ENCODE results near the gene CORO6.

Gene CORO6

DNA sequence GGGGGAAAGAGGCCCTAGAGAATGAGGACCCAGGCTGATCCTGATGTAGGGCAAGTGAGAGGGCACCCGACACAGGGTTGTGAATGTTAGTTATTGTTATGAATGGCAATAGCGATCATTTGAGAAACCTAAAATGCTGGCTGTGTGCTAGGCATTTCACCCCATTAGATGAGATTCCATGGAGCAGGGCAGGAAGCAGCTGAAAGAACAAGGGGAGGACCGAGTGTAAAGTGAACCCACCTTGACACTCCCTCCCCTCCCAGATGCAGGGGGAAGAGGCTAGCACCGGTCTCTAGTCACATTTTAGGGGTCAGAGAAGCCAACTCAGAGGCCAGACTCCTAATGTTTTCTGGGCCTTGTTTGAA, 553 bp upstream of the CORO6 start:
- Histone ChIP-seq H3K27me3 (ENCODE audit: insufficient read depth, poor library complexity, severe bottlenecking) (no peaks in the 10 kb centered on the region), H3K27ac (ENCODE audit: poor library complexity, severe bottlenecking) (peak overlapping the region; percentile 76), H3K9me3 (ENCODE audit: severe bottlenecking) (no peaks in the 10 kb centered on the region), H3K4me1 (ENCODE audit: insufficient read depth, poor library complexity, severe bottlenecking) (peaks cover 25% of the 10 kb centered on the region), H3K4me3 (ENCODE audit: severe bottlenecking) (no peak overlapping the region), H3K36me3 (ENCODE audit: low read depth) (no peaks in the 10 kb centered on the region)
- TF ChIP-seq, protein P1, sequence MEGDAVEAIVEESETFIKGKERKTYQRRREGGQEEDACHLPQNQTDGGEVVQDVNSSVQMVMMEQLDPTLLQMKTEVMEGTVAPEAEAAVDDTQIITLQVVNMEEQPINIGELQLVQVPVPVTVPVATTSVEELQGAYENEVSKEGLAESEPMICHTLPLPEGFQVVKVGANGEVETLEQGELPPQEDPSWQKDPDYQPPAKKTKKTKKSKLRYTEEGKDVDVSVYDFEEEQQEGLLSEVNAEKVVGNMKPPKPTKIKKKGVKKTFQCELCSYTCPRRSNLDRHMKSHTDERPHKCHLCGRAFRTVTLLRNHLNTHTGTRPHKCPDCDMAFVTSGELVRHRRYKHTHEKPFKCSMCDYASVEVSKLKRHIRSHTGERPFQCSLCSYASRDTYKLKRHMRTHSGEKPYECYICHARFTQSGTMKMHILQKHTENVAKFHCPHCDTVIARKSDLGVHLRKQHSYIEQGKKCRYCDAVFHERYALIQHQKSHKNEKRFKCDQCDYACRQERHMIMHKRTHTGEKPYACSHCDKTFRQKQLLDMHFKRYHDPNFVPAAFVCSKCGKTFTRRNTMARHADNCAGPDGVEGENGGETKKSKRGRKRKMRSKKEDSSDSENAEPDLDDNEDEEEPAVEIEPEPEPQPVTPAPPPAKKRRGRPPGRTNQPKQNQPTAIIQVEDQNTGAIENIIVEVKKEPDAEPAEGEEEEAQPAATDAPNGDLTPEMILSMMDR (IDR thresholded peaks at IDR 0.05; ENCODE audit: poor library complexity, severe bottlenecking): no peak
- no peak for ATAC-seq (ENCODE audit: low read depth)
- DNase-seq (ENCODE audit: low spot score): no peak

DNA sequence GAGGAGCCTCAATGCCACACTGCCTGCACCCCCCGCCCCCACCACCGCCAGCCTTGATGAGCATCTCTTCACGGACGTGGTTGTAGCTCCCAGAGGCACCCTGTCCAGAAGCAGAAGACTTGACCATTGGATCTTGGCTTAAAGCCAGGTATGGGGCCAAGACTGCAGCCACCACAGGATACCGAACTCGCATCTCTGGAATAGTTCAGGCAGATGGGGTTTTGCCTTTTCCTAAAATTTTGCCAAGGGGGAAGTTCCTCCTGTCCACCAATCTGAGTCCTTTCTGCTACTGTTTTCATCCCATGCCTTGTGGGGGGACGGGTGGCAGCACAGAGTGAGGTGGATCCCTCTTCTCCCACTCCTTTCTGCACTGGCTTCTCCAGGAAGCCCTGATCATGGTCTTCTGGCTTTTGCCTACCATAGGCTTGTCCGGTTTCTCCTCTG, 939 bp downstream of the CORO6 start:
- H3K4me3 ChIP-seq (ENCODE audit: severe bottlenecking): peak overlapping the region; percentile 50
- TF ChIP-seq, protein P1 (IDR thresholded peaks at IDR 0.05; ENCODE audit: poor library complexity, severe bottlenecking): no peak
- ATAC-seq (ENCODE audit: low read depth): no peak
- no peaks in the 10 kb centered on the region for H3K36me3 ChIP-seq (ENCODE audit: low read depth)
- H3K27me3 ChIP-seq (ENCODE audit: insufficient read depth, poor library complexity, severe bottlenecking): no peaks in the 10 kb centered on the region
- peaks cover 25% of the 10 kb centered on the region for H3K4me1 ChIP-seq (ENCODE audit: insufficient read depth, poor library complexity, severe bottlenecking)
- no peaks in the 10 kb centered on the region for H3K9me3 ChIP-seq (ENCODE audit: severe bottlenecking)
- DNase-seq (ENCODE audit: low spot score): no peak
- H3K27ac ChIP-seq (ENCODE audit: poor library complexity, severe bottlenecking): peak overlapping the region; percentile 76

DNA sequence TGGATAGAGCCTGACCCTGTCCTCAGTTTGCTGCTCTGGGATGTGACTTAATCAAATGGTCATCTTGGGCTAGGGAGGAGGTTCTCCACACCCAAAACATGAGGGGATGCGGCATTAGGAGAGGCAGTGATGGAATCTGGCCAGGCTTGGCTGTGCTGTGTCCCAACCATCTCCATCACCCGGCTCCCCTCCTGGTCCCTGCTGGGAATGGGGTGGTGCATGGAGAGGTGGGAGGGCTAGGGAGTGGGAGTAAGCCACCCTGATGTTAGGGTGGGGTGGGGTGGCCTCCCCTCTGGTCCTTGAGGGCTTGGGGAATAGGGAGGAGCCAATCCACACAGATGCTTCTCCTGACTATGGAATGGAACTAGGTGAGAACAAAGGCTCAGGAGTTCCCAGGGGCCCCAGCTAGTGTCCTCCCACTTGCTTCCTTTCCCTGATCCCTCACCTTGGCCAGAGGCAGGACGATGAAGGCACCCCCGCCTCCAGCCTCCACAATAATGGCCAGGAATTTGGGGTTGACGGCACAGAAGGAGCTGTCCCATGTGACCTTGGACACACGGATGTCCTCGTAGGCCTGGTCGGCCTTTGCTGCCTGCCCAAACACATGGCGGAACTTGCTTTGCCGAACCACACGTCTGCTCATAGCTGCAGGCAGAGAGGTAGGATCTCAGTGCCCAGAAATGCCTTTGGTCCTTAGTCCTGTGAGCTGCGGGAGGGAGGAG, 1.8 kb downstream of the CORO6 start:
- TF ChIP-seq, protein P1 (IDR thresholded peaks at IDR 0.05; ENCODE audit: poor library complexity, severe bottlenecking): no peak
- Histone ChIP-seq H3K9me3 (ENCODE audit: severe bottlenecking) (no peaks in the 10 kb centered on the region), H3K4me1 (ENCODE audit: insufficient read depth, poor library complexity, severe bottlenecking) (peaks cover 25% of the 10 kb centered on the region), H3K36me3 (ENCODE audit: low read depth) (no peaks in the 10 kb centered on the region), H3K27ac (ENCODE audit: poor library complexity, severe bottlenecking) (no peak overlapping the region), H3K27me3 (ENCODE audit: insufficient read depth, poor library complexity, severe bottlenecking) (peaks cover 6% of the 10 kb centered on the region), H3K4me3 (ENCODE audit: severe bottlenecking) (no peak overlapping the region)
- DNase-seq (ENCODE audit: low spot score): no peak
- no peak for ATAC-seq (ENCODE audit: low read depth)

DNA sequence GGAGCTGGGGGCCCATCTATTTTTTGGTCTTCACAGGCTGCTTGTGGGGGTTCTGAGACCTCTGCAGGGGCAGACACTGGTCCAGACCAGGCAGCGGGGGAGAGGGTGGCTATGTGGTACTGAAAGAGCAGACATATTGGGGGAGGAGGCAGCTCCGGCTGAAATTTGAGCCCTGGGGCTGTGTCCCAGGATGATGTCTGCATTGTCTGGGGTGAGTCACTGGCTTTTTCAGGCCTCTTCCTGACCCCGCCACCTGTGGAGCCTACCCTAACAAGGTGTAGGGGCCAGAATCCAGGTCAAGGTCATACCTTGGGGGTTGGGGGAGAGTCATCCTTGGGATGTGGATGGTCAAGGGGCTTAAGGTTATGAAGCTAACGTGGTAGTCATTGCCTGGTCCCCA, 2.4 kb downstream of the CORO6 start:
- no peaks in the 10 kb centered on the region for H3K9me3 ChIP-seq (ENCODE audit: severe bottlenecking)
- H3K36me3 ChIP-seq (ENCODE audit: low read depth): no peaks in the 10 kb centered on the region
- H3K4me3 ChIP-seq (ENCODE audit: severe bottlenecking): no peak overlapping the region
- H3K4me1 ChIP-seq (ENCODE audit: insufficient read depth, poor library complexity, severe bottlenecking): peaks cover 25% of the 10 kb centered on the region
- peaks cover 6% of the 10 kb centered on the region for H3K27me3 ChIP-seq (ENCODE audit: insufficient read depth, poor library complexity, severe bottlenecking)
- peak; percentile 78 for DNase-seq (ENCODE audit: low spot score)
- H3K27ac ChIP-seq (ENCODE audit: poor library complexity, severe bottlenecking): peak overlapping the region; percentile 36
- peak; percentile 40 for ATAC-seq (ENCODE audit: low read depth)
- TF ChIP-seq, protein P1 (IDR thresholded peaks at IDR 0.05; ENCODE audit: poor library complexity, severe bottlenecking): no peak

DNA sequence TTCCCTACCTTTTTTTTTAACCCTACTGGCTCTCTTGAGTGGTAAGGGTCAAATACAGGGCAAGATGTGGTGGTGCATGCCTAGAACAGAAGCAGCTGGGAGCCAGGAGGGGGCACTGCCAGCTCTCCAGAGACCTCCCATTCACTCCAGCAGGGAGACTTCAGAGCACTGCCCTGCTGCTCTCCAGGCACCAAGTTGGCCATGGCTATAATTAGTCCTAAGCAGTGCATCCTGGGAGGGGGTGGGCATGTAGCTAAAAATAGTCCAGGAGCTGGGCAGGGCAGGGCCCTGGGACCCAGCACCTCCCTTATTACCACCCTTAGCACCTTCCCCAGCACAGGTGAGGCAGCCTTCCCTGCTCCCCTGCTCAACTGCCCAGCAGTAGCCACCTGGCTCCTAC, 3.5 kb downstream of the CORO6 start:
- Histone ChIP-seq H3K27ac (ENCODE audit: poor library complexity, severe bottlenecking) (peak overlapping the region; percentile 36), H3K27me3 (ENCODE audit: insufficient read depth, poor library complexity, severe bottlenecking) (peaks cover 6% of the 10 kb centered on the region), H3K4me1 (ENCODE audit: insufficient read depth, poor library complexity, severe bottlenecking) (peaks cover 25% of the 10 kb centered on the region), H3K4me3 (ENCODE audit: severe bottlenecking) (no peak overlapping the region), H3K36me3 (ENCODE audit: low read depth) (no peaks in the 10 kb centered on the region), H3K9me3 (ENCODE audit: severe bottlenecking) (no peaks in the 10 kb centered on the region)
- ATAC-seq (ENCODE audit: low read depth) (no peak), DNase-seq (ENCODE audit: low spot score) (no peak)
- TF ChIP-seq, protein P1 (IDR thresholded peaks at IDR 0.05; ENCODE audit: poor library complexity, severe bottlenecking): no peak
